GM12864 (cell line): Measurements from ENCODE around the gene C9.

Experiments
- DNase-seq: peaks from one replicate; pipeline ENCODE4 v3.0.0-alpha.2; 2011; ENCODE audit warnings: low read depth
- H3K4me3 ChIP-seq: 2 replicates; pipeline ENCODE4 v1.5.1; 2011; ENCODE audit warnings: mild to moderate bottlenecking, low read depth, low read length, control low read depth
- CTCF ChIP-seq: IDR thresholded peaks from 2 replicates; pipeline ENCODE4 v1.5.1; 2011; ENCODE audit warnings: low read depth, mild to moderate bottlenecking, moderate library complexity, low read length, control low read depth, inconsistent platforms; ENCODE audit errors: missing control alignments

Gene C9

GRCh38 chr5:39394946-39395345, 30.7 kb upstream of the C9 start:
- no peak for TF ChIP-seq CTCF
- DNase-seq, result no peak
- H3K4me3 ChIP-seq, result no peak overlapping the region

- H3K4me3 ChIP-seq, result no peak overlapping the region
- TF ChIP-seq CTCF, result no peak
- no peak for DNase-seq
These were observed 26.6 kb upstream of the C9 start for GRCh38 chr5:39390945-39391344.

GRCh38 chr5:39387293-39387692, 23.0 kb upstream of the C9 start:
- no peak for TF ChIP-seq CTCF
- no peak for DNase-seq
- H3K4me3 ChIP-seq, result no peak overlapping the region

GRCh38 chr5:39384271-39384670, 20.0 kb upstream of the C9 start:
- no peak for TF ChIP-seq CTCF
- H3K4me3 ChIP-seq, result no peak overlapping the region
- DNase-seq, result no peak

- no peak for DNase-seq
- no peak for TF ChIP-seq CTCF
- H3K4me3 ChIP-seq, result no peak overlapping the region
These were observed 17.1 kb upstream of the C9 start for GRCh38 chr5:39381376-39381775.

GRCh38 chr5:39379693-39380092, 15.4 kb upstream of the C9 start:
- H3K4me3 ChIP-seq, result no peak overlapping the region
- no peak for DNase-seq
- TF ChIP-seq CTCF, result no peak

- no peak for DNase-seq
- H3K4me3 ChIP-seq, result no peak overlapping the region
- TF ChIP-seq CTCF, result no peak
These were observed 13.3 kb upstream of the C9 start for GRCh38 chr5:39377613-39378012.
